ENCODE results near the gene SLC6A18.

GRCh38 chr5:1288439-1289335 lies 63.5 kb downstream of the SLC6A18 start:
- TF ChIP-seq, protein P1, sequence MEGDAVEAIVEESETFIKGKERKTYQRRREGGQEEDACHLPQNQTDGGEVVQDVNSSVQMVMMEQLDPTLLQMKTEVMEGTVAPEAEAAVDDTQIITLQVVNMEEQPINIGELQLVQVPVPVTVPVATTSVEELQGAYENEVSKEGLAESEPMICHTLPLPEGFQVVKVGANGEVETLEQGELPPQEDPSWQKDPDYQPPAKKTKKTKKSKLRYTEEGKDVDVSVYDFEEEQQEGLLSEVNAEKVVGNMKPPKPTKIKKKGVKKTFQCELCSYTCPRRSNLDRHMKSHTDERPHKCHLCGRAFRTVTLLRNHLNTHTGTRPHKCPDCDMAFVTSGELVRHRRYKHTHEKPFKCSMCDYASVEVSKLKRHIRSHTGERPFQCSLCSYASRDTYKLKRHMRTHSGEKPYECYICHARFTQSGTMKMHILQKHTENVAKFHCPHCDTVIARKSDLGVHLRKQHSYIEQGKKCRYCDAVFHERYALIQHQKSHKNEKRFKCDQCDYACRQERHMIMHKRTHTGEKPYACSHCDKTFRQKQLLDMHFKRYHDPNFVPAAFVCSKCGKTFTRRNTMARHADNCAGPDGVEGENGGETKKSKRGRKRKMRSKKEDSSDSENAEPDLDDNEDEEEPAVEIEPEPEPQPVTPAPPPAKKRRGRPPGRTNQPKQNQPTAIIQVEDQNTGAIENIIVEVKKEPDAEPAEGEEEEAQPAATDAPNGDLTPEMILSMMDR (IDR thresholded peaks at IDR 0.05; ENCODE audit: insufficient read depth, low read depth, low read length) = no peak
- no peak for TF ChIP-seq EZH2 (IDR thresholded peaks at IDR 0.05; ENCODE audit: insufficient read depth, low read length)
